GM12878 (cell line): ENCODE measurements around the gene TXN2. TPM values are rescaled to one million over a fixed set of nuclear protein-coding genes. Genes with fewer than 3 reads are reported as not detected.

Experiments used
- ATAC-seq: fragments of 200-7000 bp; cut with Tn5 transposase; 3 replicates; pipeline ENCODE4 v1.9.1; 2020; ENCODE audit warnings: mild to moderate bottlenecking, moderate library complexity
- BruUV-seq: library from RNA; stranded (reverse); fragments of 400-500 nt; replicated peaks from 2 replicates; lab custom pipeline; 2021; lab: Mats Ljungman, UMichigan
- CTCF ChIA-PET: fragments of 300-600 bp; sonication (Branson Sonifier 250); formaldehyde crosslinking; extraction: SDS; loops from one replicate; lab custom pipeline; 2021; ENCODE audit warnings: inconsistent platforms; lab: Yijun Ruan, JAX
- POLR2A ChIA-PET: fragments of 350-600 bp; formaldehyde crosslinking; extraction: SDS; loops from one replicate; lab custom pipeline; 2021; ENCODE audit warnings: inconsistent platforms; lab: Charles Lee
- RAD21 ChIA-PET: fragments of 300-600 bp; sonication (Branson Sonifier 250); formaldehyde crosslinking; loops from one replicate; lab custom pipeline; 2023; ENCODE audit warnings: antibody characterized with exemption; ENCODE audit not compliant: unreplicated experiment; lab: Charles Lee
- SMC1A ChIA-PET: fragments of 300-600 bp; sonication (Branson Sonifier 250); formaldehyde crosslinking; loops from one replicate; lab custom pipeline; 2023; ENCODE audit not compliant: unreplicated experiment, uncharacterized antibody; lab: Charles Lee
- DNase-seq: peaks from one replicate; pipeline ENCODE4 v3.0.0-alpha.2; 2011; ENCODE audit warnings: low read depth, low spot score
- FAIRE-seq: peaks from 3 replicates; lab custom pipeline; 2011; peaks lifted over from hg19 to GRCh38; lab: Jason Lieb, UNC
- H2AFZ ChIP-seq: 2 replicates; pipeline ENCODE4 v1.6.0; 2011; ENCODE audit warnings: low read depth, low read length, control low read depth; ENCODE audit not compliant: control insufficient read depth
- H3K27ac ChIP-seq: 2 replicates; pipeline ENCODE4 v1.5.1; 2011; ENCODE audit warnings: control low read depth; ENCODE audit not compliant: control insufficient read depth, insufficient read depth
- H3K27me3 ChIP-seq, 2 experiments: replicated peaks in 1 of 2; 2 replicates each; pipeline versions ENCODE4 v1.6.0 to v1.6.1; 2011; ENCODE audit warnings: low read length in 1 of 2; ENCODE audit not compliant: control insufficient read depth in 2 of 2, insufficient read depth in 2 of 2
- H3K36me3 ChIP-seq, 2 experiments: 2 replicates each; pipeline ENCODE4 v1.5.1; 2011; ENCODE audit warnings: low read length in 1 of 2; ENCODE audit not compliant: control insufficient read depth in 2 of 2, insufficient read depth in 2 of 2
- H3K4me1 ChIP-seq: 2 replicates; pipeline ENCODE4 v1.6.1; 2011; ENCODE audit warnings: mild to moderate bottlenecking, low read length, moderate library complexity, mixed read lengths; ENCODE audit not compliant: control insufficient read depth, insufficient read depth
- H3K4me2 ChIP-seq: 2 replicates; pipeline ENCODE4 v1.6.0; 2011; ENCODE audit warnings: control low read depth; ENCODE audit not compliant: control insufficient read depth, insufficient read depth
- H3K4me3 ChIP-seq: fragments of 200-600 bp; sonication (generic); 2 replicates; pipeline ENCODE4 v1.5.1; 2016
- H3K79me2 ChIP-seq: 2 replicates; pipeline ENCODE4 v1.6.0; 2011; ENCODE audit warnings: low read length; ENCODE audit not compliant: control insufficient read depth, insufficient read depth
- H3K9ac ChIP-seq: 2 replicates; pipeline ENCODE4 v1.8.0; 2011; ENCODE audit warnings: low read length, control low read depth, mixed read lengths; ENCODE audit not compliant: control insufficient read depth, insufficient read depth
- H3K9me3 ChIP-seq: replicated peaks from 3 replicates; pipeline ENCODE4 v1.5.1; 2011; ENCODE audit warnings: mild to moderate bottlenecking, low read length; ENCODE audit not compliant: control insufficient read depth, insufficient read depth
- H4K20me1 ChIP-seq: 2 replicates; pipeline ENCODE4 v1.6.0; 2011; ENCODE audit not compliant: control insufficient read depth, insufficient read depth
- BCL3 ChIP-seq: IDR thresholded peaks from 2 replicates; pipeline ENCODE4 v1.6.1; 2011; ENCODE audit warnings: borderline replicate concordance, low read depth, mild to moderate bottlenecking, moderate library complexity, low read length; ENCODE audit not compliant: insufficient read depth, poor library complexity, severe bottlenecking
- EED ChIP-seq: sonication (generic); IDR thresholded peaks from 2 replicates; pipeline ENCODE4 v1.6.1; 2016; ENCODE audit warnings: antibody characterized with exemption, low read depth
- EZH2 ChIP-seq: IDR thresholded peaks from 2 replicates; pipeline ENCODE4 v1.6.1; 2012; ENCODE audit warnings: low read depth, mild to moderate bottlenecking, control low read depth, inconsistent platforms, low read length, borderline replicate concordance; ENCODE audit not compliant: control insufficient read depth
- HDGF ChIP-seq: fragments of 450-650 bp; IDR thresholded peaks from 2 replicates; pipeline ENCODE4 v1.6.1; 2016; ENCODE audit warnings: antibody characterized with exemption
- HSF1 ChIP-seq: fragments of 150-350 bp; IDR thresholded peaks from 2 replicates; pipeline ENCODE4 v1.6.1; 2014; ENCODE audit warnings: mild to moderate bottlenecking, low read depth, low read length
- NFXL1 ChIP-seq: fragments of 450-650 bp; IDR thresholded peaks from 2 replicates; pipeline ENCODE4 v1.6.1; 2017; ENCODE audit warnings: antibody characterized with exemption, mild to moderate bottlenecking, borderline replicate concordance
- RAD21 ChIP-seq: IDR thresholded peaks from 2 replicates; pipeline ENCODE4 v1.6.1; 2011; ENCODE audit warnings: mild to moderate bottlenecking, low read depth, low read length, moderate library complexity; ENCODE audit not compliant: insufficient read depth
- SMAD5 ChIP-seq: IDR thresholded peaks from 2 replicates; pipeline ENCODE4 v1.6.1; 2016; ENCODE audit warnings: antibody characterized with exemption, low read depth
- STAT3 ChIP-seq: IDR thresholded peaks from 2 replicates; pipeline ENCODE4 v1.6.1; 2011; ENCODE audit warnings: low read depth, low read length, improper control_type of control experiment
- WGBS: methylation state at CpG from one replicate; pipeline ENCODE4 v1.1.6; 2016; ENCODE audit warnings: low lambda C conversion rate; ENCODE audit not compliant: insufficient replicate concordance, insufficient coverage; ENCODE audit errors: missing lambda C conversion rate; 5-methylcytosine and 5-hydroxymethylcytosine counted together
- in situ Hi-C: fragments of 300-500 bp; cut with MboI; formaldehyde crosslinking; loops from 9 replicates; pipeline ENCODE4 v1.14.3; 2018; ENCODE audit warnings: mixed read lengths
- intact Hi-C: fragments of 100-400 bp; cut with micrococcal nuclease; formaldehyde crosslinking; loops from one replicate; pipeline ENCODE4 v1.14.2; 2022; ENCODE audit not compliant: unreplicated experiment
- polyA plus RNA-seq, 11 experiments: library from polyadenylated mRNA; depleted of rRNA in 4 of 11; unstranded in 6 of 11; stranded (reverse) in 5 of 11; fragments of >200 nt; fragmentation: Nextera tagmentation in 4 of 11; fragmentation: Illumina TruSeq in 1 of 11; extraction: Ambion mirVana in 4 of 11; extraction: Trizol in 1 of 11; gene quantifications; 1 replicate in 1 of 11; 2 replicates in 10 of 11; pipeline versions ENCODE4 v1.2.1 to v1.2.3, GENCODE V29; 2011 to 2016; ENCODE audit warnings: inconsistent platforms in 2 of 11, missing spikeins in 2 of 11, low read depth in 1 of 11
- total RNA-seq, 4 experiments: library from RNA; depleted of rRNA in 3 of 4; stranded (reverse); fragments of >200 nt in 3 of 4; fragmentation: Illumina TruSeq in 1 of 4; extraction: Trizol in 1 of 4; gene quantifications; 2 replicates each; pipeline versions ENCODE4 v1.2.1 to v1.2.3, GENCODE V29; 2013 to 2021

The TXN2 gene
- total and polyA plus RNA-seq, 10 of the 15 experiments (the other 5 are each of a cell fraction or from before 2014, with no cell fraction given) = 70.2 to 350 (median 183) TPM

GRCh38 chr22:36433318-36434231, 47.9 kb downstream of the TXN2 start:
- ChIA-PET CTCF (interaction anchor here (0.8 kb wide), 2 partner anchors 37 to 51 kb away, joined by 3 read pairs; no protein-coding TSS in a partner anchor), POLR2A (interaction anchor here (0.9 kb wide), 1 partner anchor 94 kb away, joined by 4 read pairs; no protein-coding TSS in a partner anchor)
- intact Hi-C loops = no loop called here
- BruUV-seq = no TSS peak
- no peak for ATAC-seq
- in situ Hi-C loops = no loop called here
- no peak for TF ChIP-seq STAT3
- TF ChIP-seq NFXL1 = no peak
- no peak for TF ChIP-seq BCL3
- no peak for TF ChIP-seq RAD21
- no peak for TF ChIP-seq HDGF
- TF ChIP-seq HSF1 = no peak
- TF ChIP-seq SMAD5 = no peak
- no peak for TF ChIP-seq EED
- no peak for TF ChIP-seq EZH2
- TF ChIP-seq, all 136 proteins: peak for 0
- no peak overlapping the region for H3K4me2 ChIP-seq
- ChIA-PET RAD21 (interaction anchor here (1.0 kb wide), 1 partner anchor 102 kb away, joined by 3 read pairs; no protein-coding TSS in a partner anchor), SMC1A (interaction anchor here (0.5 to 0.8 kb wide), 2 partner anchors 19 to 32 kb away, joined by 3 read pairs; no protein-coding TSS in a partner anchor)
- FAIRE-seq (no peak), DNase-seq (no peak)
- H3K9me3 ChIP-seq = no peaks in the 10 kb centered on the region
- no peak overlapping the region for H2AFZ ChIP-seq
- no peaks in the 10 kb centered on the region for H3K79me2 ChIP-seq
- H3K9ac ChIP-seq = no peak overlapping the region
- peaks cover 21% of the 10 kb centered on the region for H3K4me1 ChIP-seq
- H3K36me3 ChIP-seq = no peaks in the 10 kb centered on the region
- WGBS = 73% methylated on average over 11 of the region's 14 CpGs
- H3K27ac ChIP-seq = no peak overlapping the region
- H3K4me3 ChIP-seq = no peak overlapping the region
- H4K20me1 ChIP-seq = no peaks in the 10 kb centered on the region
- H3K27me3 ChIP-seq = no peaks in the 10 kb centered on the region
